GM12873 (cell line): ENCODE data around the gene MAB21L4.

ENCODE experiments used
- CTCF ChIP-seq: IDR thresholded peaks from 2 replicates; pipeline ENCODE4 v1.5.1; 2012; ENCODE audit warnings: low read depth, mild to moderate bottlenecking, moderate library complexity, low read length, control low read depth; ENCODE audit not compliant: insufficient read depth; ENCODE audit errors: missing control alignments

MAB21L4 gene

GRCh38 chr2:240888890-240889573, 6.9 kb downstream of the MAB21L4 start:
- no peak for TF ChIP-seq CTCF

- TF ChIP-seq CTCF, result no peak
These were observed 7.6 kb downstream of the MAB21L4 start for GRCh38 chr2:240888130-240888889.

DNA sequence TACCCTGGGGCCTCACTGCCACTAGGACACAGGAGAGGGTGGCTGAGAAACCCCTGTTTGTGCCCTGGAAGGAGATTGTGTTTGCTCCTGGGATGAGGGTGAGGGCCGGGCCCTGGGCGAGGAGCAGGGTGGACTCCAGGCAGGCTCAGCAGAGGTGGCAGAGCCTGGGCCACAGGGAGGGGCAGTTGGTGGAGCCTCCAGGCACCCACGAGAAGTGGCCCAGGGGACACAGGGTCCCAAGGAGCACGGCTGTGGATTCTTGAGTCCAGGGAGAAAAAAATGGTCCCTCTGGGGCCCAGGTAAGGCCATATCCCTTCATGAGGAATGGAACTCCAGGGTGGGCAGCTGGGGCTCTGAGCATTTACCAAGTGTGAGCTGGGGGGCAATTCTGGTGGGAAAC, 8.3 kb downstream of the MAB21L4 start:
- no peak for TF ChIP-seq CTCF

GRCh38 chr2:240886678-240887609, 9.0 kb downstream of the MAB21L4 start:
- TF ChIP-seq CTCF, result no peak

GRCh38 chr2:240886023-240886565, 9.9 kb downstream of the MAB21L4 start:
- no peak for TF ChIP-seq CTCF

GRCh38 chr2:240885566-240885965, 10.4 kb downstream of the MAB21L4 start:
- no peak for TF ChIP-seq CTCF
